T-helper 2 cell treated with Interferon-gamma antibody and Interleukin-4, amounts not matched to agents 5 μg/mL and 100 μg/mL, for 36 hours (primary cell): Measurements from ENCODE around the gene BCAS3.

Source experiments
- DNase-seq: peaks from one replicate; pipeline ENCODE4 v3.0.0; 2021; ENCODE audit warnings: low spot score
- H3K27ac Mint-ChIP-seq: one replicate; pipeline ENCODE4 v1.8.0; 2021; ENCODE audit warnings: mild to moderate bottlenecking, mixed read lengths
- H3K27me3 Mint-ChIP-seq: one replicate; pipeline ENCODE4 v1.8.0; 2021; ENCODE audit warnings: low read depth, mixed read lengths
- H3K36me3 Mint-ChIP-seq: one replicate; pipeline ENCODE4 v1.8.0; 2021; ENCODE audit warnings: low read depth, mixed read lengths
- H3K4me1 Mint-ChIP-seq: one replicate; pipeline ENCODE4 v1.8.0; 2021; ENCODE audit warnings: low read depth, mixed read lengths
- H3K4me3 Mint-ChIP-seq: one replicate; pipeline ENCODE4 v1.8.0; 2022; ENCODE audit warnings: mild to moderate bottlenecking, moderate library complexity, mixed read lengths
- H3K9me3 Mint-ChIP-seq: one replicate; pipeline ENCODE4 v1.8.0; 2021; ENCODE audit warnings: mixed read lengths

The BCAS3 gene

GRCh38 chr17:61260071-61260797 lies 582.6 kb downstream of the BCAS3 start:
- no peaks in the 10 kb centered on the region for H3K36me3 Mint-ChIP-seq
- no peak overlapping the region for H3K4me3 Mint-ChIP-seq
- DNase-seq: no peak

GRCh38 chr17:61261001-61261637 lies 583.5 kb downstream of the BCAS3 start:
- H3K4me3 Mint-ChIP-seq: no peak overlapping the region

More at GRCh38 chr17:61260071-61260797, 582.6 kb downstream of the BCAS3 start:
- Mint-ChIP-seq H3K27ac (no peak overlapping the region), H3K27me3 (peaks cover 3% of the 10 kb centered on the region), H3K4me1 (no peaks in the 10 kb centered on the region), H3K9me3 (no peaks in the 10 kb centered on the region)

GRCh38 chr17:61265397-61265796 lies 587.7 kb downstream of the BCAS3 start:
- Mint-ChIP-seq H3K9me3 (no peaks in the 10 kb centered on the region), H3K36me3 (no peaks in the 10 kb centered on the region), H3K27me3 (peaks cover 2% of the 10 kb centered on the region), H3K27ac (no peak overlapping the region), H3K4me3 (no peak overlapping the region), H3K4me1 (no peaks in the 10 kb centered on the region)
- DNase-seq: no peak

More at GRCh38 chr17:61261001-61261637, 583.5 kb downstream of the BCAS3 start:
- peaks cover 3% of the 10 kb centered on the region for H3K27me3 Mint-ChIP-seq
- H3K27ac Mint-ChIP-seq: no peak overlapping the region
- no peaks in the 10 kb centered on the region for H3K36me3 Mint-ChIP-seq
- H3K4me1 Mint-ChIP-seq: no peaks in the 10 kb centered on the region
- H3K9me3 Mint-ChIP-seq: no peaks in the 10 kb centered on the region
- DNase-seq: no peak

DNA sequence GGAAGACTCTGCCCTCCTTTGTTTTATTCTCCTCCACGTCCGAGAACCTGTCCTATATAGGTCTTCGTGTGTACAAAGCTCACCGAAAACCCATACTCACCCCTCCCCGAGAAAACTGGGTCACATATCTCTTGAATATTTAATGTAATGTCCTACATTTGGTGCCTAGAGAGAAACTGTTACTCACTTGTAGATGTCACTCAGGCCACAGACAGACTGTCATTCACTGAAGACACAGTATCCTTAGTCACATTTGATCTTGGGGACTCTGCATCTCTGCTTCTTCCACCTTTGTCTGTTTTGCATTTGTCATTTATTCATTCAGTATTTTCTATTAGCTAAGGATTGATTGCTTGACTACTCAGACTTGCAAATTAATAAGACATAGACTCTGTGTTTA lies 590.2 kb downstream of the BCAS3 start:
- Mint-ChIP-seq H3K4me1 (no peaks in the 10 kb centered on the region), H3K27ac (no peak overlapping the region), H3K27me3 (peaks cover 2% of the 10 kb centered on the region), H3K36me3 (no peaks in the 10 kb centered on the region), H3K4me3 (no peak overlapping the region), H3K9me3 (no peaks in the 10 kb centered on the region)
- DNase-seq: no peak

DNA sequence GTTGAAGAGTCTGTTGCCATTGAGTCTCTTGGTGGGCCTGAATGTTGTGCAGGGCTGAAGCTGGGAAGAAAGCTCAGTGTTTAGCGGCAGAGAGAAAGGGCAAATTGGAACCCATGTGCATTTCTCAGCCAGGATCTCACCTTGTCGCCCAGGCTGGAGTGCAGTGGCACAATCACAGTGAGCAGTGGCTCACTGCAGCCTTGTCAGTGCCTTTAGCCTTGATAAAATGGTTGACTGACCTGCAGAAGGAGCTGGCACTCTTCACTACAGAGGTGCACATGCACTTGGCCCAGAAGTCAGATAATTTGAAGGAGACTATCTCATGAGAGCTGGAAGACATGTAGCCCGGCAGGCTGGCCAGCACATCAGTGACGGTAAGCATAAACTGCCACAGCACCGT lies 597.7 kb downstream of the BCAS3 start:
- no peaks in the 10 kb centered on the region for H3K36me3 Mint-ChIP-seq

DNA sequence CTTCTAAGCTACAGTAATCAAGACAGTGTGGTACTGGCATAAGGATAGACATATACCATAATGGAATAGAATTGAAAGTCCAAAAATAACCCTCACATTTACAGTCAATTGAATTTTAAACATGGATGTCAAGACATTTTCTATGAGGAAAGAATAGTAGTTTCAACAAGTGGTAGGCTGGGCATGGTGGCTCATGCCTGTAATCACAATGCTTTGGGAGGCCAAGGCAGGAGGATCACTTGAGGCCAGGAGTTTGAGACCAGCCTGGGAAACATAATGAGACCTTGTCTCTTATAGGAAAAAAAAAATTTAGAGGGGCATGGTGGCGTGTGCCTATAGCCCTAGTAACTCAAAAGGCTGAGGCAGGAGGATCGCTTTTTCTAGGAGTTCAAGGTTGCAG lies 599.2 kb downstream of the BCAS3 start:
- H3K27ac Mint-ChIP-seq: no peak overlapping the region
- no peaks in the 10 kb centered on the region for H3K9me3 Mint-ChIP-seq
- no peaks in the 10 kb centered on the region for H3K36me3 Mint-ChIP-seq
- H3K27me3 Mint-ChIP-seq: no peaks in the 10 kb centered on the region
- DNase-seq: no peak
- H3K4me1 Mint-ChIP-seq: peaks cover 8% of the 10 kb centered on the region
- no peak overlapping the region for H3K4me3 Mint-ChIP-seq

More for the DNA sequence above, 597.7 kb downstream of the BCAS3 start:
- Mint-ChIP-seq H3K27ac (no peak overlapping the region), H3K27me3 (no peaks in the 10 kb centered on the region), H3K9me3 (no peaks in the 10 kb centered on the region), H3K4me1 (peaks cover 4% of the 10 kb centered on the region), H3K4me3 (no peak overlapping the region)
- no peak for DNase-seq

- no peak for DNase-seq
- H3K4me1 Mint-ChIP-seq: peaks cover 13% of the 10 kb centered on the region
- no peaks in the 10 kb centered on the region for H3K9me3 Mint-ChIP-seq
- no peaks in the 10 kb centered on the region for H3K36me3 Mint-ChIP-seq
- H3K4me3 Mint-ChIP-seq: no peak overlapping the region
- no peak overlapping the region for H3K27ac Mint-ChIP-seq
- H3K27me3 Mint-ChIP-seq: no peaks in the 10 kb centered on the region
Observed at GRCh38 chr17:61279476-61280145, 602.0 kb downstream of the BCAS3 start.

GRCh38 chr17:61280338-61280737 lies 602.7 kb downstream of the BCAS3 start:
- Mint-ChIP-seq H3K9me3 (no peaks in the 10 kb centered on the region), H3K27ac (no peak overlapping the region), H3K27me3 (no peaks in the 10 kb centered on the region), H3K4me3 (no peak overlapping the region), H3K36me3 (no peaks in the 10 kb centered on the region), H3K4me1 (peaks cover 15% of the 10 kb centered on the region)
- no peak for DNase-seq

GRCh38 chr17:61280851-61281250 lies 603.2 kb downstream of the BCAS3 start:
- no peaks in the 10 kb centered on the region for H3K27me3 Mint-ChIP-seq
- no peaks in the 10 kb centered on the region for H3K36me3 Mint-ChIP-seq
- no peak overlapping the region for H3K4me3 Mint-ChIP-seq
- H3K9me3 Mint-ChIP-seq: no peaks in the 10 kb centered on the region
- no peak overlapping the region for H3K27ac Mint-ChIP-seq
- H3K4me1 Mint-ChIP-seq: peaks cover 15% of the 10 kb centered on the region
- DNase-seq: no peak

- H3K36me3 Mint-ChIP-seq: no peaks in the 10 kb centered on the region
- peaks cover 15% of the 10 kb centered on the region for H3K4me1 Mint-ChIP-seq
- DNase-seq: no peak
Observed at GRCh38 chr17:61282377-61282776, 604.7 kb downstream of the BCAS3 start.

DNA sequence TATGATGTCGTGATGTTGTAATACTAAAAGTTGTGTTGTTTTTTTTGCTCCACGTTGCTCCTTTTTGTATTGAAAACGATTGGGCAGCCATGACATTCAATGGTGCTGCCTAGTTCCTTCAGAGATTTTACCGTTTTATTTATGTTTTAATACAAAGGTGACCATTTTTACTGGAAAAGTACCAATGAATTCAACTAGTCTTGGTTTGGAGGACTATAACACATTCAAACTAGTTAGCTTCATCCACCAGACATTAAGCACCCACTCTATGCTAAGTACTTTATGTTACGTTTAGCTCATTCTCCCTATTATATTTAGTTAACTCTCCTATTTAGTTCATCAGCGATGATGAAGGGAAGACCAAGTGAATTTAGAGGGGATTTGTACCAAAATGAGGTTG lies 605.4 kb downstream of the BCAS3 start:
- no peak overlapping the region for H3K27ac Mint-ChIP-seq
- DNase-seq: no peak
- H3K9me3 Mint-ChIP-seq: no peaks in the 10 kb centered on the region
- peaks cover 15% of the 10 kb centered on the region for H3K4me1 Mint-ChIP-seq
- no peaks in the 10 kb centered on the region for H3K27me3 Mint-ChIP-seq
- H3K4me3 Mint-ChIP-seq: no peak overlapping the region
- no peaks in the 10 kb centered on the region for H3K36me3 Mint-ChIP-seq

More at GRCh38 chr17:61282377-61282776, 604.7 kb downstream of the BCAS3 start:
- Mint-ChIP-seq H3K4me3 (no peak overlapping the region), H3K9me3 (no peaks in the 10 kb centered on the region), H3K27me3 (no peaks in the 10 kb centered on the region), H3K27ac (no peak overlapping the region)

GRCh38 chr17:61284174-61284573 lies 606.5 kb downstream of the BCAS3 start:
- no peak overlapping the region for H3K27ac Mint-ChIP-seq
- peaks cover 15% of the 10 kb centered on the region for H3K4me1 Mint-ChIP-seq
- no peaks in the 10 kb centered on the region for H3K27me3 Mint-ChIP-seq
- no peaks in the 10 kb centered on the region for H3K9me3 Mint-ChIP-seq
- no peak for DNase-seq
- H3K36me3 Mint-ChIP-seq: no peaks in the 10 kb centered on the region
- H3K4me3 Mint-ChIP-seq: no peak overlapping the region

DNA sequence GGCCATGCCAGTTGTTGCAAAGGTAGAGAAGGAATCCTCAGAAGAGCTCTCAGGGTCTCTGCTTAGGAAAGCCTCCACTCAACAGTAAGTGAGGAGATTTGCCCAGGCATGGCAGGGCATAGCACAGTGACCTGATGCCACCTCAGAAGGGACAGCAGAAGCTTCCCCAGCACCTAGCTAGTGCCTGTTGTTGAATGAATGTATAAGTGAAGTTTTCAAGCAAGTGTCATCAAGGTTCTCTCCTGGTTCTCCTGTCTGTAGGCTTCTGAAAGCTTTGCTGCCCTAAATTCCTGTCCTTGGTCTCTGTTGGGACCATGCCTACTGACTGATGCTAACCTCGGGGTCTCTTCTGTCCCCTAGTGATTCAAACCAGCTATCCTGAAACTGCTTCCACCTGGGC lies 607.1 kb downstream of the BCAS3 start:
- peaks cover 16% of the 10 kb centered on the region for H3K4me1 Mint-ChIP-seq
- no peak overlapping the region for H3K27ac Mint-ChIP-seq

More for the DNA sequence above, 607.1 kb downstream of the BCAS3 start:
- H3K9me3 Mint-ChIP-seq: no peaks in the 10 kb centered on the region
- no peak overlapping the region for H3K4me3 Mint-ChIP-seq
- H3K36me3 Mint-ChIP-seq: no peaks in the 10 kb centered on the region
- no peaks in the 10 kb centered on the region for H3K27me3 Mint-ChIP-seq
- DNase-seq: no peak
